Stomach (tissue), 4 donors: ENCODE data around the gene HAAO.

Experiments used
- CTCF ChIP-seq, 7 experiments: fragments of 450-650 bp in 4 of 7; fragments of 200-600 bp in 3 of 7; sonication (generic) in 3 of 7; IDR thresholded peaks; one replicate each; pipeline ENCODE4 v1.5.1; 2016 to 2019; ENCODE audit warnings: antibody characterized with exemption in 7 of 7, control low read depth in 2 of 7, mild to moderate bottlenecking in 1 of 7
- EP300 ChIP-seq: sonication (generic); formaldehyde crosslinking; IDR thresholded peaks from one replicate; pipeline ENCODE4 v1.6.1; 2017; ENCODE audit warnings: antibody characterized with exemption
- POLR2A ChIP-seq, 4 donors: fragments of 450-650 bp; IDR thresholded peaks; one replicate each; pipeline ENCODE4 v1.6.1; 2016; ENCODE audit warnings: antibody characterized with exemption in 4 of 4, control low read depth in 2 of 4, mild to moderate bottlenecking in 1 of 4, moderate library complexity in 1 of 4

GRCh38 chr2:42830922-42831574 is 38.7 kb upstream of the HAAO start:
- no peak for TF ChIP-seq CTCF (IDR thresholded peaks at IDR 0.05)
- TF ChIP-seq POLR2A (IDR thresholded peaks at IDR 0.05), result no peak
- no peak for TF ChIP-seq EP300
